Esophagus squamous epithelium (tissue), 5 donors: ENCODE results near the gene PRDM2. TPM values are rescaled to one million over a fixed set of nuclear protein-coding genes. Genes with fewer than 3 reads are reported as not detected.

Experiments
- DNase-seq: peaks from one replicate; lab custom pipeline; 2025; lab: John Stamatoyannopoulos, UW
- H3K27ac ChIP-seq, 4 donors: fragments of 200-600 bp; sonication (generic); one replicate each; pipeline ENCODE4 v1.5.1; 2016 to 2019; ENCODE audit warnings: mild to moderate bottlenecking in 1 of 4
- H3K27me3 ChIP-seq, 4 donors: fragments of 200-600 bp; sonication (generic); 1 replicate in 3 of 4; 2 replicates in 1 of 4; pipeline versions ENCODE4 v1.5.1 to v1.6.0; 2017 to 2021; ENCODE audit warnings: antibody characterized with exemption in 1 of 4
- H3K36me3 ChIP-seq, 3 donors: fragments of 200-600 bp; sonication (generic); one replicate each; pipeline ENCODE4 v1.5.1; 2016 to 2019
- H3K4me1 ChIP-seq, 3 donors: fragments of 200-600 bp; sonication (generic); one replicate each; pipeline ENCODE4 v1.5.1; 2017 to 2019
- H3K4me3 ChIP-seq, 4 donors: fragments of 200-600 bp; sonication (generic); 1 replicate in 3 of 4; 2 replicates in 1 of 4; pipeline ENCODE4 v1.5.1; 2016 to 2019; ENCODE audit warnings: mild to moderate bottlenecking in 2 of 4, moderate library complexity in 1 of 4
- H3K9me3 ChIP-seq, 3 donors: fragments of 200-600 bp; sonication (generic); one replicate each; pipeline ENCODE4 v1.5.1; 2016 to 2019
- CTCF ChIP-seq, 6 experiments: fragments of 450-650 bp in 4 of 6; fragments of 200-600 bp in 2 of 6; sonication (generic) in 2 of 6; IDR thresholded peaks; one replicate each; pipeline ENCODE4 v1.5.1; 2016 to 2019; ENCODE audit warnings: antibody characterized with exemption in 6 of 6, mild to moderate bottlenecking in 4 of 6, moderate library complexity in 4 of 6
- POLR2A ChIP-seq, 4 donors: fragments of 450-650 bp; IDR thresholded peaks; one replicate each; pipeline ENCODE4 v1.6.1; 2017; ENCODE audit warnings: antibody characterized with exemption in 4 of 4, mild to moderate bottlenecking in 4 of 4, moderate library complexity in 3 of 4
- WGBS, 2 donors: methylation state at CpG; one replicate each; pipeline ENCODE4 v1.1.5; 2018; 5-methylcytosine and 5-hydroxymethylcytosine counted together
- intact Hi-C: fragments of 100-400 bp; cut with DNase I; formaldehyde crosslinking; loops from one replicate; pipeline ENCODE4 v1.15.0; 2022
- total RNA-seq, 4 donors: library from RNA; depleted of rRNA; stranded (reverse); fragments of >200 nt; gene quantifications; one replicate each; pipeline ENCODE4 v1.1.0, GENCODE V29; 2016
- donor health status: DM: yes; HTN: yes; CAD: no.

PRDM2 gene
- total RNA-seq, 4 donors from 2014 or later, result 19.2 to 37.4 (median 26.2) TPM

GRCh38 chr1:13728091-13728715 is 28.2 kb downstream of the PRDM2 start:
- WGBS, 2 donors, result 81 to 86% methylated on average over 4 of the region's 4 CpGs
- no peak for TF ChIP-seq POLR2A (IDR thresholded peaks at IDR 0.05)
- TF ChIP-seq CTCF (IDR thresholded peaks at IDR 0.05), result no peak
- Histone ChIP-seq H3K4me1 (peaks cover 0 to 43% (median 16%) of the 10 kb centered on the region in 3 donors), H3K27me3 (no peaks in the 10 kb centered on the region), H3K9me3 (no peaks in the 10 kb centered on the region), H3K4me3 (no peak overlapping the region), H3K36me3 (peaks cover 0 to 1% (median 0%) of the 10 kb centered on the region in 3 donors), H3K27ac (no peak overlapping the region)
- DNase-seq, result no peak
- intact Hi-C loops, result no loop called here

- H3K36me3 ChIP-seq, result peaks cover 0 to 5% (median 0%) of the 10 kb centered on the region in 3 donors
- peak overlapping the region in 1 of 4 donors; percentile 33 for H3K4me3 ChIP-seq
- H3K9me3 ChIP-seq, result no peaks in the 10 kb centered on the region
- H3K27ac ChIP-seq, result peak overlapping the region; percentile 46 to 67 (median 56)
- no peak for DNase-seq
- 70 to 83% methylated on average over 1 of the region's 1 CpG for WGBS, 2 donors
- peaks cover 0 to 30% (median 8%) of the 10 kb centered on the region in 3 donors for H3K4me1 ChIP-seq
- no peaks in the 10 kb centered on the region for H3K27me3 ChIP-seq
- no peak for TF ChIP-seq CTCF (IDR thresholded peaks at IDR 0.05)
- TF ChIP-seq POLR2A (IDR thresholded peaks at IDR 0.05), result no peak
- intact Hi-C loops, result no loop called here
Observed at GRCh38 chr1:13730291-13730690, 30.3 kb downstream of the PRDM2 start.

GRCh38 chr1:13730751-13731482 is 30.9 kb downstream of the PRDM2 start:
- Histone ChIP-seq H3K27ac (peak overlapping the region; percentile 46 to 71 (median 58)), H3K4me3 (peak overlapping the region in 3 of 4 donors; percentile 19 to 37 (median 33)), H3K9me3 (no peaks in the 10 kb centered on the region), H3K36me3 (peaks cover 0 to 11% (median 0%) of the 10 kb centered on the region in 3 donors), H3K27me3 (no peaks in the 10 kb centered on the region), H3K4me1 (peaks cover 0 to 25% (median 8%) of the 10 kb centered on the region in 3 donors)
- DNase-seq, result peak; percentile 45
- intact Hi-C loops, result no loop called here
- TF ChIP-seq CTCF (IDR thresholded peaks at IDR 0.05) (peak in 1 of 6 experiments; percentile 2), POLR2A (IDR thresholded peaks at IDR 0.05) (peak in 1 of 4 donors; percentile 74)
- 39 to 48% methylated on average over 10 to 11 of the region's 12 CpGs for WGBS, 2 donors

GRCh38 chr1:13731897-13732296 is 31.9 kb downstream of the PRDM2 start:
- no peak overlapping the region for H3K4me3 ChIP-seq
- H3K27me3 ChIP-seq, result no peaks in the 10 kb centered on the region
- intact Hi-C loops, result no loop called here
- no peak for DNase-seq
- H3K27ac ChIP-seq, result peak overlapping the region in 3 of 4 donors; percentile 31 to 67 (median 51)
- peaks cover 0 to 15% (median 0%) of the 10 kb centered on the region in 3 donors for H3K36me3 ChIP-seq
- TF ChIP-seq POLR2A (IDR thresholded peaks at IDR 0.05) (no peak), CTCF (IDR thresholded peaks at IDR 0.05) (no peak)
- peaks cover 0 to 21% (median 8%) of the 10 kb centered on the region in 3 donors for H3K4me1 ChIP-seq
- no peaks in the 10 kb centered on the region for H3K9me3 ChIP-seq
- WGBS, 2 donors, result 87 to 90% methylated on average over 5 of the region's 5 CpGs
